HG03439 (cell line): Measurements from ENCODE around the gene TBRG1.

Source experiments
- ATAC-seq: cut with Tn5 transposase; IDR thresholded peaks from one replicate; pipeline ENCODE4 v1.9.1; 2021; ENCODE audit warnings: mild to moderate bottlenecking, moderate library complexity; ENCODE audit not compliant: unreplicated experiment

TBRG1 gene

DNA sequence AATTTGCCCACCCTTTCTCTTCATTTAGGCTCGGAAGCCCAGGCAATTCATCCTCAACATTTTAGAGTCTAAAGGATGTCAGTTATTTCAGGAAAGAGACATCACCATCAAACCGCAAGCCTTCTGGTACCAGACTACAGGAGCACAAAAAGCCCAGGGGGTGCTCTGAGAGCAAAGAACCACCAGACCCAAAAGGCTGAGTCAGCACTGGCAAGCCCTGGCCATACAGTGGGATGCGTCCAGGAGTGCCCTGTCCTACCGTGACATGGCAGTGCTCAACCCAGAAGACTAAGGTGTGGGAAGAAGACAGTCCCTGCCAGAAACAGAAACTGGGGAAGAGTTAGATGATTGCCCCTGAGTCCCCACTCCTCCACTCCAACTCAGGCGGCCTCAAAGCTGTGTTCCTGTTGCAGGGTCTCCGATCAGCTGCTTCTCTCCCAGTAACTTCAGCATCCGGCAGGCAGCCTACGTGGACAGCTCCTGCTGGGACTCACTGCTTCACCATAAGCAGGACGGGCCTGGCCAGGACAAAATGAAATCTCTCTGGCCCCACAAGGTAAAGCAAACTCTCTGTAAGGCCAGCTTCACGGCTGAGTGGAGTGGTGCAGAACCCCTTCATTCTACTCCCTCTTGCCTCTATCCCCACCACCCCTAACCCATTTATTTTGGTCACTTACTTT is 10.0 kb upstream of the TBRG1 start:
- ATAC-seq, result no peak

DNA sequence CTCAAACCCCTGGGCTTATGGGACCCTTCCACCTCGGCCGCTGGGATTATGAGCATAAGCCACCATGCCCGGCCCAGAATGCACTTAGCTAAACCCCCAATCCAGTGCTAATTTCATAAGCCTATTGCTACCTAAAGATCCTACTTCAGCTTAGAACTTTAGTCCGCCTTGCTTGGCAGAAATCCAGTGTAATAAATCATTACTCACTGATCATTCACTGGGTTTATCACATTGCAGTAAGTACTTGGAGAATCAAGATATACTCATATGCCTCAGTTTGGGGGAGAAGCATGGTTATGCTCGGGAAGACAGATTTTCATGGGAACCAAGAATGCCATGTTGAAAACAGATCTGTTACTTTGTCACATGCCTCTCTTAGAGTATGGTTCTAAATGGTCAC is 3.8 kb upstream of the TBRG1 start:
- ATAC-seq, result no peak

DNA sequence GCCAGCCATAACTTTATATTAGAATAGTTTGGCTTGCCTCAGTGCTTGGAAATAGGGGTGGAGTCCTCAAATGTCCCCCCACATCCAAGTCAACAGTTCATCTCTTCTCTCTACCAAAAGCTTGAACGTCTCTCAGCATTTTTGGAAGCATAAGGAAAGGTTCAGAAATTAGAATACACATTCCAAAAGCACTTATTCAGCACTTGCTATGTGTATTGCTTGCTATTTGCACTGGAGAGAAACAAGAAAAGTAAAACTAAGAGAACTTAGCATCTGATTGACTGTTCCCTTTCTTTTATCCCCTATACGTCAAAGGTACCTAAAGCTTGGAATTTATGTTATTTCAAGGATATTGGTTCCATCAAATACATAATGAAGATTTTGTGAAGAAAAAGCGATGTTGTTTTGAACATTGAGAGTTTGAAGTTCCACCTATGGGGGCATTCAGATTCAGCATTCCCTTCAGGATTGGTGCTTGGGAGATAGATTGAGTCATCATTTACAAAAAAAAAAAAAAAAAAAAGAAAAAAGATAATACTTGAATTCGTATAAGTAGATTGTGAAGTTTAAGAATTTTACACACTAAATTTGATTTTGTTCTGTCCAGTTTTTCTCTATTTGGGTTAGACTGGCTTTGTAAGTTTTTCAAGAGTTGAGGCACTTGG is 1.3 kb downstream of the TBRG1 start:
- no peak for ATAC-seq

DNA sequence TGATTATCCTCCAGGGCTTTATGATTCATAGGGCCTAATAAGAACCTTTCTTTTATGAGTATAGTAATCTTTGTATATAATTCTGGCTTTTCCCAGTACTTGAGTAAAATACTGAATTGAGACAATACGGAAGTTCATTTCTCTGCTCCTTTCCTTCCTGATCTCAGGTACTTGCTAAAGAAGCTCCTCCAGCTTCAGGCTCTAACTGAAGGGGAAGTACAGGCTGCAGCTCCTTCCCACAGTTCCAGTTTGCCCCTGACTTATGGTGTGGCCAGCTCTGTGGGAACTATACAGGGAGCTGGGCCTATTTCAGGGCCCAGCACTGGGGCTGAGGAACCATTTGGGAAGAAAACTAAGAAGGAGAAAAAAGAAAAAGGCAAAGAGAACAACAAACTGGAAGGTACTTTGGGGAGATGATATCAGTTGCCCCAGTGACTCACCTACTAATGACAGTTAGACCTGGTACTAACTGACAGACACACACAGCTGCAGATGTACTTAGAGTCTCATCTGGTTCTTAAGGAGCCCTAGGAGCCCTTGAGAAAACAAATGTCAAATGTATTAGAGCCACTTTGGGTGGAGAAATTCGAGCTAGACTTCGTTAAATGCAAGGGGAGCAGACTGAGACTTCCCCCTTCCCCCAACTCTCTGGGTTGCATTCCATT is 3.0 kb downstream of the TBRG1 start:
- ATAC-seq, result no peak

DNA sequence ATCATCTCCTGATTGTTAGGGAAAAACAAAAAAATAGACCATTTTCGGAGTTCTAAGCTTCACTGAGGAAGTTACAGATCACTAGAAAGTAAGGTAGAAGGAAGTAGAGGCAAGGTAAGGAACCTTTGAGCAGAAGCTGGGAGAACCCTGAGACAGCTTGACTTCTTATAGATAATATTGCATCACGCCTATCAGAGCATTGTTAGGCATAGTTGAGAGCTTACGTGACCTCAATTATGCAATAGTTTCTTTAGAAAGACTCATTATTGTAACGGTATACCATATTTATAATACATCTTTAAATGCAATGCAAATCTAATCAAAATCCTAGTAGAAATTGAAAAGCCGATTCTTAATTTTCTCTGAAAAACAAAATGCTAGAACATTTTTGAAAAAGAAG is 4.9 kb downstream of the TBRG1 start:
- no peak for ATAC-seq

DNA sequence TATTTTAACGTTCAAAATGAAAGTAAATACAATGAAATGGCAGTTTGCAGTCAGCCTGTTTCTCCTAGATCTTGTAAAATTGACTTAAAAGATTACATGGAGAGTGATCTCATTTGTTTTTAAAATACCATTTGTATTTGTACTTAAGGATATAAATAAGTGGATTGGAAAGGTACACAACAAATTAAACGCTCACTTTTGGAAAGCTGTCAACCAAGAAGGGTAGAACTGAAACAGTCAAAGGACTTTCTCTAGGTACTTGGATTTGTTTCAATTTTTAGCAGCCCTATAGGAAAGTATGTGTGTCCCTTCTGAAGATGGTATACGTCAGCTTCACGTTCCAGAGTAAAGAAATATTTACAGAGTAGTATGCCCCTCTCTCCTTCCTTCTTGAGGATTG is 7.3 kb downstream of the TBRG1 start:
- no peak for ATAC-seq

DNA sequence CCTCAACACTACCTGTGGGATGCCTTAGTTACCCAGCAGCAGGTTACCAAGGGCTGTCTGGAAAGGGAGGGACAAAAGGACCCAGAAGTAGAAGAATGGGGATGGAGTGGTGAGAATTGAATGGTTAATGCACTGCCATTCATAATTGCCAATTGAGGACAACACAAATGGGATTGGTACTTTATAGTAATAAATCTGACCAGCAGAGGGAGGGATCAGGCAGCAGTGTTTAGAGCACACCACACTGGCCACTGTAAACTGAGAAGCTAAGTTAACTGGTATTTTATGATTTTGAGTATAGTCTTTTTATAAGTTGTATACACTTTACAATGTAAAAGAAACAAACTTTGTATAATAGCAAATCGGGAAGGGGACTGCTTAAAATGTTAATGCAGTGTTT is 10.7 kb downstream of the TBRG1 start:
- no peak for ATAC-seq

DNA sequence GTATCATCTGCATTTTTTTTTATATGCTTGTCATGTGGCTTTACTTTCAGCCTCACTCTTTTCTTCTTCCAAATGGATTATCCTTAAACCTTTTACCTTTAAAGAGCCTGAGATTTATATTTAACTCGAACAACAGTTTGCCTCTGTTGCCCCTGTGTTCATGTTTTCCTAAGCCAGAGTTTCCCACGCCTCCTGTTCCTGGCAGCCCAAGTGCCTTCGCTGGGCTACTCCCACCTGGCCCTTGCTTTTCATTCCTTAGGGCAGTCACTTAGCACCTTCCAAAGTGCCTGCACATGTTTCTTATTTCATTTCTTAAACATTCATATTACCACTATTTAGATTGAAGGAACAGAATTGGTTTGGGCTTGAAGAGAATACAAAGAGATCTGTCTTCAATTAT is 13.3 kb downstream of the TBRG1 start:
- ATAC-seq, result no peak

DNA sequence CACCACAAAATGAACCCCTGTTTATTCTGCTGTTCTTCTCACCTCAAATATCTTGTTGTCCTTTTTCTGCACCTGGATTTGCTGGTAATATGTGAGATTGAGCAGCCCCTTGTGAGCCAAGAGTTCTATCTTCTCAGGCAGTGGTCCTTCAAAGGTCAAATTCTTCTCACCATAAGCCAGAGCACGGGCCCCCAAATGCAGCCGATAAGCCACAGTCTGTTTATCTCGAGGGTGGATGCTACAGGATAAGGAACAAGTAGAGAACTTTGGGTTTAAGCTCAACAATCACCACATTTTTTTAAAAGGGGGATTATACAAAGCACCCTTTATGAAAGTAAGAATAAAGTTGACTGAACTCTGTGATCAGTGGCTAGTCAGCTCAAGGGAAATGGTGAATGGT is 15.8 kb downstream of the TBRG1 start:
- no peak for ATAC-seq

DNA sequence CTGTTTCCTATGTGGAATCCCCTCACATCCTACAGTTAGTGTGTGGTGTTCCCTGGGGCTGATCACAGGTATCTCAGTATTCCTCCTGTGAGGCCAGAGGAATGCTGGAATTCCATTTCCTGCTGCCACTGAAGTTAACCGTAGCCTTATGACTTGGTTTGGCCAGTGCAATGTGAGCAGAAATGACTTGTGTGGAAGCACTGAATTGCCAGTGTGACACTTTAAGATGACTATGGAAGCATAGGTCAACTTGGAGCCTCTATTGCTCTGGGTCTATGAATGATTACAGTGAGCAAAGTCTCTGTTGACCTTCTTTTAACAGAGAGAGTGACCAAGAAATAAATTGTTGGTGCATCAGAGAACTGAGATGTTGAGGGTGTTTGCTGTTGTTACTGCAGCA is 16.5 kb downstream of the TBRG1 start:
- ATAC-seq, result no peak

DNA sequence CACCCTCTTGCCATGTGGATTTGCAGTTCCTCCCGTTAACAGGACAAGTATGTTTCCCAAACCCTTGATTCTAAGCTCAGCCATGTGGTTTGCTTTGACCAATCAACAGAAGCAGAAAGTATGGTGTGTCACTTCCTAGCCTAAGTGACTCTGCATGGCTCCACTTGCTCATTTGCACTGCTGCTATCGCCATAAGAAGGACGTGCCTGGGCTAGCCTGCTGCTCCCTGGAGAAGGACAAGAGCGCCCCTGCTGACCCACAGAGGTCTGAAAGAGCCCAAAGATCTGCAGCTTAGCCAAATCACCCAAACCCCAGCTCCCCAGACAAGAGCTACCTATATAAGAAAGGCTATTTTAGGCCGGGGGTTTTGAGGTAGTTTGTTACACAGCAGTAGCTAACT is 18.0 kb downstream of the TBRG1 start:
- no peak for ATAC-seq

DNA sequence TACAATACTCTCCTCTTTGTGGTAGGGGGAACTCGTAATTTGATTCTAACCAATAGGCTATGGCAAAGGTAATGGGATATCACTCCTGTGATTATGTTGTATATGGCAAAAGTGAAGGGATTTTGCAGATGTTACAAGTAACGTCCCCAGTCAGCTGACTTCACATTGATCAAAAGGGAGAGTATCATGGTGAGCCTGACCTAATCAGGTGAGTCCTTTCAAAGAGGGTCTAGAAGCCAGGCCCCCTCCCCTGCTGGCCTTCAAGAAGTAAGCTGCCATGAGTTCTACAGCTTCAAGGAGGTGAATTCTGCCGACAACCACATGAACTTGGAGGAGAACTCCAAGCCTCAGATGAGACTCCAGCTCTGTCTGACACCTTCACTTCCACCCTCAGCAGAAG is 20.0 kb downstream of the TBRG1 start:
- no peak for ATAC-seq

DNA sequence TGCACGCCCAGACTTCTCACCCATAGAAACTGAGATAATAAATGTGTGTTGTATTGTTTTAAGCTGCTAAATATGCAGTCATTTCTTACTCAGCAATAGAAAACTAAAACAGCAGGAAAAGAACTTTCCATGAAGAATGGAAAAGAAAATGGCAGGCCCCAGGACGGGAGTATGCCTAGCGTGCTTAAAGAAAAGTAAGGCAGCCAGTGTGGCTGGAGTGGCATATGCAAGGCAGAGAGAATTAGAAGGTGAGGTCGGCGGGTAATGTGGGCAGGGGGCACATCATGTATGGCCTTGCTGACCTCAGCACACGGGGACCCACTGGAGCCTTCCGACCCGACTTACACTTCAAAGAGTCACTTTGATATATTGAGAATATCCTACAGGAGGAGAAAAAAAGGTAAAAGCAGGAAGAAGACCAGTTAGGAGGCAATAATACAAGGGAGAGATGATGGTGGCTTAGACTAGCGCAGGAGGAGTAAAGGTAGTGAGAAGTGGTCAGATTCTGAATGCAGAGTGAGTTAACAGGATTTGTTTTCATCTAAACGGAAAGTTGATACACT is 20.5 kb downstream of the TBRG1 start:
- no peak for ATAC-seq

DNA sequence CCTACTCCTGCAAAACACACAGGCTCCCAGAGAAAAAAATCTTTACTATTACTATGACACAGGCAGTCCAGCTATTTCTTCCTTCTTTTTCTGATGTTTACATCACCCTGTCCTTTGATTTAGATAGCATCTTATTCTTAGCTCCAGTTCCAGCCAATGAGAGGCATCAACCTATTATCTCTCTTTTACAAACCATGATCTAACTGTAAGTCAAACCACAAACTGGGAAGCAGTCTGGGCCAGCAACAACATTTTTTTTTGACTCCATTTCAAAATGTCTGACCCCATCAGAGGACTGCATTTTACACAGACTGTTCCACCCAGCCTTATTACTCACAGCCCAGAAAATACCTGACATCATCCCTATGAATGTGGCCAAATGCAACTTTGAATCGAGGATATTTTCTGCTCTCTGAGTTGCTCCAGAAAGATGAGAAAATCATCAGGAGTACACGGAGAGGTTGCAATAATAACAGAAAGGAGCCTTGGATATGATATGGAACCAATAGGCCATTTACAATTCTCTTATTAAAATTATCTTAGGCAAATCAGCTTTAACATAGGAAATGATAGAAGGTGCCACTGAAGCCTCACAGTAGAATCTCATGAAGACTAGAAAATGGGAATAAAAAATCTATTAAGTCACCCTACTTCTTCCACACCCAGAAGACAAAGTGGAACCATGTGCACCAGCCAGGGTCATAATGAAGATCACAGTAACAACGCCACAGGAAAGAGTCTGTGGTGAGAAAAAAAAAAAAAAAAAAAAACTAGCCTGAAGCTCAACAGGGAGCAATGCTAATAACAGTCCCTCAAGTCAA is 21.2 kb downstream of the TBRG1 start:
- ATAC-seq, result no peak

DNA sequence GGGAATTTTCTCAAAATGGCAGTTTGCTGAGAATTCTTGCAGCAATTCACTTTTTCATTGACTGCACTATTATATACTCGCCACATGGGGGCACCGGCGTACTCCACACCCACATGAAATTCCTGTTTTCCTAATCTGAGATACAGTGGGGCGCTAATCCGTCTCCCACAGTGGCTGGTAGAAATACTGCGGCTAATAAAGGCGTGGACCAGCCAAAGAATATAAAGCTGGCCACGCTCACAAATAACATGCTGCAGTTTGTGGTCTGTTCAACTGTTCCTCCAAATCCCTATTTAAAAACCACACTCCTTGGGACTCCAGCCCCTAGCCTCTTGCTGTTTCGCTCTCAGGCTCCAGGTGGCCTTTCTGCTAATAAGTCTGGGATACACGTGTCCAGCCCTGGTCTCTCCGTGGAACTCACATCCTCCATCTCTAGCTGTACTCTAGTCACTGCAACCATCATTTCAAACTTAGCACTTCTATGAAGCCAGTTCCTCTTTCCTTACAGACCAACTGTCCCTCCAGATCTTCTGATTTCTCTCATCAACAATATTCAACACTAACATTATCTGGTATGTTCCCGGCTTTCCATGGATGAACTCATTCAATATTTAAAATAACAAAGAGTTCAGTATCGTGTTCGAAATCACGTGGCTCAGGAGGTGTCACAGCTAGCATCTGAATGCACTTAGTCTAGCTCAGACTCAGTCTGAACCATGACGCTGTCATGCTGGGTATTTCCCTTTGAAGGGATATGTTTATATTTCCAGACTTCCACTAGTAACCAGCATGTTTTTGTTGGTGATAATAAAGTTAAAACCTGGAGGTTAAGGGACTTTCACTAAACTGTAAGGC is 22.0 kb downstream of the TBRG1 start:
- ATAC-seq, result peak; percentile 51

DNA sequence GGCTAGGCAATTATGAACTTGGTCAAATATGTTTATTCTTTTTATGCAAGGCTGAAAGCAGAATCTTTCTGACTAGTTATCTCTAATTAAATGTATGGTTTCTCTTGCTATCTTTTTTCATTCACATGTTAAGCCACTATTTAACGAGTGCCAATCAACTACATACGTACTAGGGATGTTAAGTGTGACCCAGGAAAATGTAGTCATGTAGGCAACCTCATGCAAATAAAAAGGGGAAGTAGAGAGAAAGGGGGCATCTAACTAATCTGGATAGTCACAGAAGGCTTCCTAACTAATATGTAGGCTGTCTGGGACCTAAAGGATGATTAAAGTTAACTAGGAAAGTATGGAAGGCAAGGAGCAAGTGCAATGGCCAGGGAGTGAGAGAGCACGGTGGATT is 23.5 kb downstream of the TBRG1 start:
- no peak for ATAC-seq

DNA sequence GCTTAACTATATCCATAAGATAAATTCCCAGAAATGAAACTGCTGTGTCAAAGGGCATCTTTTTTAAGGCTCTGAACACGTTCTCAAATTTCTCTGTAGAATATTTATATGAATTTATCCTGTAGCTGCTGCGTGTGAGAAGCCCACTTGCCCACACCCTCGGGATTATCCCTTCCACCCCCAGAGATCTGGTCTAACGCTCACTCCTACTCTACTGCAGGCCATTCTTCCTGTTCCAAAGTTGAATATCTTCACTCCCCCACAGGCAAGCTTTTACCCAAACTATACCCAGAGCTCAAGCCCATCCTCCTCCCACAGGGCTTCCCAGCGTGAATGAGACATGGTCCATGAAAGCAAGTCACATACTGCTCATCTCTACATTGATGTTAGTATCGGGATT is 25.9 kb downstream of the TBRG1 start:
- no peak for ATAC-seq

DNA sequence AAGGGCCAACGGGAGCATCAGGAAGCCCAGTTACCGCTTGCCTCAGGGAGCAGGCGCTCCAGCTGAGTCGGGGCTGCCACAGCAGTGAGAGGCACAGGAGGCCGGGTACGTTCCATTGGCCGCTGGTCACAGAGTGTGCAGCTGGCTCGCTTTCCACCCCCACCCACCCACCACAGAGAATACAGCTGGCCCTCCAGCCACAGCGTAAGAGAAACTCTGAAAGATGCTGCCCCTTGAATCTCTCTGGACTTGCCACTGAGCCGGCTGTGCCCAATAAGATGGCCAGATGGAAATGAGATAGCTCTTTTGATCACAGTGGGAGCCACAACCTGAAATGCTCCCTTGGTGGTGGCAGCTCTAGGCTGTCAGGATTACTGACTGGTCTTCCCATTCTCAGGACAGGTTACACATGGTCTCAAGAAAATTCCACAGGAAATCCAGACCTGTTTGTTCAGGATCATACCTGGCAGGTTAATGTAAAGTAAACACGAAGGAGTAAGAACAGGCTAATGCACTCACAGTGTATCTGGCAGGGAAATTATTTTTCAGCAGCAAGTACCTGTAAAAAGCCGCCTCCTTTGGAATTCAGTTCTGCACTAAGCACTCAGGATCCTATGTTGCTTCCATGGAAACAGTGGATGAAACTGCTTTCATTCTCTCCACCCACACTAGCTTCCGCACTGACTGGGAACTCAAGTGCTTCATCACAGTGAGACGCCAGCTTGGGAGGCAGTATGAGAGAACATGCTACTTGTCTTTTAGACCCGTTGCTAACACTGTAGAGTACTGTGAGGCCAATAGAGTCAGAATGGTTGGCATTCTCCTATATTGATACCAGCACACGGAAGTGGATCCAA is 34.3 kb downstream of the TBRG1 start:
- ATAC-seq, result no peak

DNA sequence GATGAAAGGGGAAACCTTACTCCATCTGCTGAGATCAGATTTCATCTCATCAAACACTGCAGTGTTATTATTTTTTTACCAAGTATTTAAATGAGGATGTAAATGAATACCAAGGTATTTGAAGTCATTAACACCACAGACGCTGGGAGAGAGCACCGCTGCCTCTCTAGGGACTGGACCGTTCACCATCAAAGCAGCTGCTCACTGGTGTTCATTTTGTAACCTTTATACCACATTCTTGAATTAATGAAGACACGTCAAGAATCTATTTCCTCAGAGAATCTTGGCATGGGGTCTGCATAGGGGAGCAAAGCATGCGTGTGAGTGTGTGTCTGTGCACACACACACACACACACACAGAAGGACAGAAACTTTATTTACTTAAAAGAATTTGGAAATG is 35.2 kb downstream of the TBRG1 start:
- ATAC-seq, result no peak
